ENCODE results near the gene MYL5.

DNA sequence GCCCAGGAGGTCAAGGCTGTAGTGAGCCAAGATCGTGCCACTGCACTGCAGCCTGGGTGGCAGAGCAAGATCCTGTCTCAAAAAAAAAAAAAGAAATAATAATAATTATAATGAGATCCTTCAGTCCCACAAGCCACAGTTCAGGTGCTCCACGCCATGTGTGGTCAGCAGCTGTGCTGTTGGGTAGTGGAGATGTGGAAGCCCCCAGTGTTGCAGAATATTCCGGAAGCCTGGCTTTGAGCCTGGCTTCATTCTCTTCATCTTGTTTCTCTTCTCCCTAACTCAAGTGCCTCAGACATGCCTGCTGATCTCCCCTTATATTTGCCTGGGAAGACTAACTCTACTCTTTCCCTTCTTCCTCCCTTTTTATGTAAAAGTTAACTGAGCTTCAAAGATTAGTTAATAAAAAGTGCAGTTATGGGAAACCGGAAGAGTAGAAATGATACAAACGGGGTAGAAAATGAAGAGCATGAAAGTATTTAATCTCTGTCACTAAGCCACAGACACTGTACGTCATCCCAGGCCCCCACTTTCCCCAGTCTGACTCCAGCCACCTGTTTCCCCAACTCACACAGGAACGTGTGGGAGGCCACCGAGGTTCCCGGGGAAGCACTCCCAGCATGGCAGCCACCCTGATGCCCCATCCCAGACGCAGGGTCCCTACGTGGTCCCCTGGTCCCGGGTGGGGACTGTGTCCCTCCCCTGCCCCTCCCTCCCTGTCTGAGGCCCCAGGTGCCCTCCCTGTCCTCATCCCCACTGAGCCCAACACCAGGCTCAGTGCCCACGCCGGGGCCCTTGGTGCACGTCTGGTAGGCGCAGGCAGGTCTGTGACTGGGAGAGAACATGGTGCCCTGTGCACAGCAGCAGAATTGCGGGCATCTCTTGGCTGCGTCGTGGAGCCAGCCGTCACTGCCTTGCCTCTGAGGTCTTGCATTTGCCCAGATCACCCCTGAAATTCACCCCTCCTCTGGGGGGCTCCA is 55.3 kb downstream of the MYL5 start:
- TF ChIP-seq CTCF (IDR thresholded peaks at IDR 0.05) (no peak), POLR2A (IDR thresholded peaks at IDR 0.05) (no peak)
